Dedifferentiated amniotic fluid mesenchymal stem cell (primary cell): ENCODE measurements around the gene AQP12B.

Experiments
- DNase-seq: peaks from one replicate; pipeline ENCODE4 v3.0.0-alpha.2; 2016; ENCODE audit errors: extremely low spot score

The AQP12B gene

DNA sequence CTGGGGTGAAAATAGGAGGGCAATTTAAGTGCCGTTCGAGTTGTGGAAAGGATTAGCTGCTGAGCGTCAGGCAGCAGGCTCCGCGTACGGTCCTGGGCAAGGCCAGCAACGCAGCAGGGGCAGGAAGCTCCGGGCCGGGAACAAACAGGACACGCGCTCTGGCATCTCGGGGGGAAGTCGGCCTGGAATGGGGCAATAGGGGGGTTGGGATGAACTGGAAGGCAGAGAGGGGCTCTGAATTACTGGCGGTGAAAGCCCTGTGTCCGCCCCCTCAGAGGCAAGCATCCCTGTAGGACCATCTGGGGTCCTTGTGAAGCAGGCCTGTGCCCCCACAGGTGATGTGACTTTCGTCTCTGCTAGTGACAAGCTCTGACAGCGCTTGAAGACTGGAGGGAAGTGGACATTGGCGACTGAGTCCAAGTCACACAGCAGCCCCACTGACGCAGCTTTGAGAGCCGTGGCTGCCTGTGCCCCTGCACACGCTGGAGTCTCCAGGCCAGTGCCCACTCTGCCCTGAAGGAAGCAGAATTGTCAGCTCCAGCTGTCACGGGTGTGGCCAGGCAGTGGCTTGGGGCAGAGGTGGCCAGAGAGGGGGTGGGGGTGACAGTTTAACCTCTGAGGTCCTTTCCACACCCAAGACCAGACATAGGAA lies 35.1 kb downstream of the AQP12B start:
- DNase-seq = no peak

DNA sequence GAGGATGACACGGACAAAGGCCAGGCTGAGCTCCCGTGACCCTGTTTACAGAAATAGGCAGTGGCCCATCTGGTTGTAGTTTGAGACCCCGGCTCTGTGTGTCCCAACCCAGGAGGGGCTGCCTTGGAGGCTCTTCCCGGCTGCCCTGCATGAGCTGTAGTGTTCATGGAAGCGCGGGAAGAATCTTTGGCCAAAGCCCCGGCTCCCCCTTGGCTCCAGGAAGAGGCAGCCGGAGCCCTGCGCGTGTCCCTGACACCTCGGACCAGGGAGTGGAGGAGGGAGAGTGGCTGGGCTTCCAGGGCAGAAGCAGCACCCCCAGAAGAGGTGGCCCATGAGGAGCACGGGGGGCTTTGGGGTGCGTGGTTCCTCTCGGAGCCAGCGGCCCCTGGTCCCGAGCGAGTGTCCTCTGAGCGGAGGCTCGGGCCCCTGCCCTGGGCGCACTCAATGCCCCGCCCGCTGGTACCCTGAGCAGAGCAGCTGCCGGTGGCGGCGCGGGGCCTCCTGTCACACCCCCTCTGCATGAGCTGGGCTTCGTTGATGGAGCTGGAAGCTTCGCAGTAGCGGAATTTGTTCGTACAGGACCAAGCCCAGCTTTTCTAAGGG lies 35.7 kb downstream of the AQP12B start:
- DNase-seq = no peak

DNA sequence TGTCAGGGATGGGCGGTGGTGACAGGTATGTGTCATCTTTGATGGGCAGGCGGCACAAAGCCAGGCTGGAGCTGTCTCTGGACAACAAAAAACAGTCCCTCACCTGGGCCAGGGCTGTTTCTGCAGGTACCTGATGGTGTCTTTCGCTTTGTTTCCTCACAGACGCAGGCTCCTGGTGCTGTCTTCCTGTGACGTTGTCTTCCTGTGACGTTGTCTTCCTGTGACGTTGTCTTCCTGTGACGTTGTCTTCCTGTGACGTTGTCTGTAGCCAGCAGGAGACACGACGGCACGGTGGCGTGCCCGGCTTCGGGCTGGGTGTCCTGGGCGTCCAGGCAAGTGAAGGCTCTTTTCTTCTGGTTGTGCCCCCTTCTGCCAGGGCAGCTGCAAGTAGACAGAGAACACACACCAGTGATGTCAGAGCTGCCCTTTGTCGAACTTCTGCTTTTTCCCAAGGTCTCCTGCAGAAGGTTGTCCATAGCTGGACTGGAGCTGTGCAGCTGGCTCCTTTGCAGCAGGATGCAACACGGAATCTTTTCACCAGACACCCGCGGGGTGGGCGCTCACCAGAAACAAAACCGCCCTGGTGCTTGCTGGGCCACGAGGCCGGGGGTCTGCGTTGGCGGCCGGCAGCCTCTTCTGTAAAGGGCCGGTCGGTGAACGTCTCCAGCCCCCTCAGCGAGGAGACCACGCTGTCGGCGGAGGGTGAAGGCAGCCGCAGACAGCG lies 36.3 kb downstream of the AQP12B start:
- no peak for DNase-seq

DNA sequence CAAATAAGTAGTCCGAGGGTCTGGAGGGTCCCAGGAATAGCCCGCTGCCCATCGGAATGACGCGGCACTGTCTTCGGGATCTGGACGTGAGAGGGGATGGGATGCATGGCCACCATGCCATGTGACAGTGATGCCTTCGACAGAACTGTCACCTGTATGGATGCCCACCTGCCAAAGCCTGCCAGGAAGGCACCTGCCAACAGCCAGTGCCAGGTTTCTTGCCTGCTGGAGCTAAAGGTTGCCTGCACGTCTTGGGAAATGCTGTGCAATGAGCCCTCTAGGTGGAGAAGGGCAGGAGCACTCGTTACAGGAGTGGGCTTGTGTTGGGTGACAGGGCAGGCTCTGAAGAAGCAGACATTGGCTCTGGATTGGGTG lies 36.9 kb downstream of the AQP12B start:
- DNase-seq = no peak

DNA sequence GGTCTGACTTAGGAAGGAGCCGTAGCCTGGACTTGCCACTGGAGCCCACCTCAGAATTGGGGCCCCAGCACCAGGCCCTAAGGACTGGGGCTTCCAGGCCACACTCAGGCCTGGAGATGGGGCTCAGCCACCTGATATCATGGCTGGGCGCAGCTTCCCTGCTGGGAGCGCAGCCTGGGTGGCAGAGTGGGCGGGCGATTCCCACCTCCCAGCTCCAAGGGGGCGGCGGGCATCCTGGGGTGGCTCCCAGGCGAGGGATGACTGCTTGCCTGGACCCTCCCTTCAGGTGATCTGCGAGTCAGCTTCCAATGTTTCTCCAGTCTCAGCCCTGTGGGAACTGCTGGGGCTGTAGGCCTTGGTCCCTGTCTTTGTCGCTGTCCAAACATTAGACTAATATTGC lies 37.3 kb downstream of the AQP12B start:
- DNase-seq = no peak

DNA sequence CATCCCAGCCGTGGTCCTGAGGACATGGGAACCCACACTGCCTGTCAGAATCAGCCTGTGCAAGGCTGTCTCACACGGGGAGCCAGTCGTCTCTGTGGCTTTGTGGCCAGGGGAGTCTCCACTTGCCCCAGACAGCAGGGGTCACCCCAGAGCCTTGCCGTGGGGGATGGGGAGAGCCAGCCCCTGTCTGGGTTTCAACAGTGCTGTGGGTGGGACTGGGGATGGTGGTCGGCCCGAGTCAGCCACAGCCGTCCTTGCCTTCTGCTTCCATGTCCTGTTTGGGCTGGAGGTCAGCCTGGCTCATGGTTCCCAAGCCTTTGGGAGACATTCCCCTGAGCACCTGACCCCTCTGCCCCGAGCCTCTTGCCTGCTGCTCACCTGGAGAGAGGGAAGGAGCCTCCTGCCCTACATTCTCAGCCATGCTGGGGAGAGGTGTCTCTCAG lies 37.8 kb downstream of the AQP12B start:
- DNase-seq = no peak

DNA sequence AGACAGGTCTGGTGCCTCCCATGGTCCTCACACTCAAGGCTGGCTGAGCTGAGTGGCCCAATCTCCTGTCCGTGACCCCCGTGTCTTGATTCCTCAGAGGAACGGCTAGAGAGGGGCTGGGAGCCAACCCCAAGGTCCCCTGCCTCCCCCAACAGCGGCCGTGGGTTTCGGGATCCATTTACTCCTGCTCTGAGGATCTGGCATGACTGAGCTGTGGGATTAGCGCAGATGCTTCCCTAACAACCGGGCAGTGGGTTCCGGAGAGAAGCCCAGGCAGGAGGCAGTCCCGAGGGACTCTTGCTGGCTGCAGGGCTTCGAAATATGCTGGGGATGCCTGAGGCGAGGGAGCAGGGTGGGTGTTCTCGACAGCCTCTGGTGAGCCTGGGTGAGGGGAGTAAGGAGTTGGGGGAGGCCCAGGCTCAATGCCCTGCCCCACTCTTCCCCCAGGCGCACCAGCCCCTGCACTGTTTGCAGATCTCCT lies 38.5 kb downstream of the AQP12B start:
- DNase-seq = no peak

DNA sequence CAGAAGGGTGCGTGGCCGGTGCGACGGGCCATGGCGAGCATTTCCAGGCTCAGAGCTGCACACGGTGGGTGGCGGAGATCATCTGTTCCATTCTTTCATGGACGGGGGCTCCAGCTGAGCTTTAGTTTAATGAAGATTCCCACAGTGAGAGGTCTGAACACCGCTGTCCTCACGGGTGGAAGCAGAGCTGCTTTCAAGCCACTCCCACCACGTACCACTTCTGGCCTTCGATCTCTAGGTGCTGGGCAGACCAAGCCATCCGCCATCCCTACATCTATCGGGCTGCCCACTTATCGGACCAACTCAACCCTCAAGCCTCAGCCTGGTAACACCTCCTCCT lies 38.9 kb downstream of the AQP12B start:
- DNase-seq = no peak

DNA sequence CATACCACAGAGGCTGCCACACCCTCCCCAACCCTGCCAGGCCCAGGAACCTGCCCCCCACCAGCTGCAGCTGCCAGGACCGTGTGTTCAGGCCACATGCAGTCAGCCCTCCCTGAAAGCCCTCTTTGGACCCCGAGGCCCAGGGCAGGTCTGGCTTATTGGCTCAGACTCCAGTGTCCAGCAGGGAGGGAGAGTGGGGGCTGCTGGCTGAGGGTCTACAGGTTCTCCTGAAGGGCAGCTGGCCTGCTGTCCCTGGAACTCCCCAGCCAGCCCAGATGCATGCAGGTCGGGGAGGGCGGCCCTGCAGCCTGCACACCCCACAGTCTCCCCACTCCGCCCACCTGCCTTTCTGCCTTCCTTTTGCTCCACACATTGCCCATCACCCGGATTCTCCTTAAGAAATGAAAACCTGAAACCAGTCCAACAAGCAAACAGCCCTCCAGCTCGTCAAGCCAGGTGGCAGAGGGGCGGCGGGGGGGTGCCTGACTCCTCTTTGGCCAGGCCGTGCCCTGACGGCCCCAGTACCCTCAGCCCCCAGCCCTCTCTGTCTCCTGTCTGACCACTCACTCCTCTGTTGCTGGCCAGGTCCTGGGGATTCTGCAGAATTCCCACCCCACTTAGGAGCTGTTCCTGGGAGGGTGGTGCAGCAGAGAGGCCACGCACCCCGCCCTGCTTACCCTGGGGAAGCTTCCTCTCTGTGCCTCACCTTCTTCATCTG lies 39.4 kb downstream of the AQP12B start:
- no peak for DNase-seq

DNA sequence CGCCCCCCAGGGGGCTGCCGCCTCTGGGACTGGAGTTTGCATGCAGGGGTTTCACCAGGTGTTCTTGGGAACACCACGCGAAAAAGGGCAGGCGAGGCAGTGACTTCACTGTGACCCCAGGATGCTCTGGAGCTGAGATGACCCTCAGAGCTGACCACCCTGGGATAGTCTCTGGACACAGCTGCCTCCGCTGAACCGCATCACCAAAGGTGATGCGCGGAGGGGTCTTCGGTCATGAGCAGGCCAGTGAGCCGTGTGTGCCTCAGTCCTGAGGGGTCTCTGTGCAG lies 39.9 kb downstream of the AQP12B start:
- no peak for DNase-seq

DNA sequence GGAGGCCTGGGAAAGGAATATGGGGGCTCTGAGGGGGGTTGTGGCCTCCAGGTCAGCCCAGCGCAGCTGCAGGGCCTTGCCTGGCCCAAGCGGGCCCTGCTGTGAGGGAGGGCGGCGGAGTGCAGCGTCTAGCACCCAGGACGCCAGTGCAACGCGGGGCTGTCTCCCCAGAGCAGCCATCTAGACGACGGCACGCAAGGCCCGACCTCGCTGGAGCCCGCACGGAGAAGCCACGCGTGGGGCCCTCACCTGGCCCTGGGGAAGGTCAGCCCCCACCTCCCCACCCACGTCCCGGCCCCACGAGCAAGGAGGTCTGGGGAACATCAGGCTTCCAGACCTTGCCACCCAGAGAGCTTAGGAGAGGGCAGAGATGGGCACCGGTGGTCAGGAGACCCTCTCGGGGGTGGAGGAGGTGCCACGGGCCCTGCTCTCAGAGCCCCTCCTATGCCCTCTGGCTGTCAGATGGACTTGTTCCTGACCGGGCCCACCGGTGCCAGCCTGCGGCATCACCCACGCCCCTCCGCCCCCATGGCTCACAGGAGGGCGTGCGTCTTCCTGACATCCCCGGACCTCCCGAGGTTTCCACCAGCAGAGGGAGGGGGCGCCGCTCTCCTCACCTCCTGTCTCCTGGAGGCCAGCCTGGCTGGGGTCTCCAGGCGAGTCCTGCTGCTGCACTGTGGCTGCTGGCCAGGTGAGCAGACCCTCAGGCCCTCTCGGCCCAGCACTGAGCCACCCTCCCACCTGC lies 40.5 kb downstream of the AQP12B start:
- DNase-seq = no peak

DNA sequence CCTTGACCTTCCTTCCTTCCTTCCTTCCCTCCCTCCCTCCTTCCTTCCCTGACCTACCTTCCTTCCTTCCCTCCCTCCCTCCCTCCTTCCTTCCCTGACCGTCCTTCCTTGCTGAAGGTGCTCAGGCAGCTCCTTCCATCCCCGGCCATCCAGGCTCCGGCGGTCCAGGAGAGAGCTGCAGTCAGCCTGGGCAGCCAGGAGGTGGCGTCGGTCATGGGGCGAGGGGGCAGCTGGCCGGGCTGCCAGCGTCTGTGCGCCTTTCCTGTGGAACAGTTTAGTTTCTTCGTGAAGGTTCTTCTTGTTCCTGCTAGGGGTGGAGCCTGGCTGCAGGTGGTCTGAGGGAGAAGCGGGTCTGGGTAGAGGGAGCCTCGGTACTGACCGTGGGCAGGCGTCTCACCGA lies 41.7 kb downstream of the AQP12B start:
- DNase-seq = no peak

DNA sequence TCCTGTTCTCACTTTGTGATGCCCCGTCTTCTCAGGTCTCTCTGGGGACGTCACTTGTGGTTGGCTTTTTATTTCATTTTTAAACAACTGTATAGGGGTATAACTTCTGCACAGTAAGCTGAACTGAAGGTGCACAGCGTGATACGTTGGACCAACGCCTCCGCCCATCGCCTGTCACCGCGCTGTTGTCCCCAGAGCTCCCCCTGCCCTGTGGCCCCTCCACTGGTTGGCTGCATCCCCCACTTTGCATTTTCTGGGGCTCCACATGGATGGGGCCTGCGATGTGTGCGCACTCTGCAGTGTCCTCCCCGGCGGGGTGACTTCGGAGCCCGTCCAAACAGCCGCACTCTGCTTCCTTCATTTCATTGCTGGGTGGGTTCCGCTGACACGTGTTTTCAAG lies 43.1 kb downstream of the AQP12B start:
- DNase-seq = no peak

DNA sequence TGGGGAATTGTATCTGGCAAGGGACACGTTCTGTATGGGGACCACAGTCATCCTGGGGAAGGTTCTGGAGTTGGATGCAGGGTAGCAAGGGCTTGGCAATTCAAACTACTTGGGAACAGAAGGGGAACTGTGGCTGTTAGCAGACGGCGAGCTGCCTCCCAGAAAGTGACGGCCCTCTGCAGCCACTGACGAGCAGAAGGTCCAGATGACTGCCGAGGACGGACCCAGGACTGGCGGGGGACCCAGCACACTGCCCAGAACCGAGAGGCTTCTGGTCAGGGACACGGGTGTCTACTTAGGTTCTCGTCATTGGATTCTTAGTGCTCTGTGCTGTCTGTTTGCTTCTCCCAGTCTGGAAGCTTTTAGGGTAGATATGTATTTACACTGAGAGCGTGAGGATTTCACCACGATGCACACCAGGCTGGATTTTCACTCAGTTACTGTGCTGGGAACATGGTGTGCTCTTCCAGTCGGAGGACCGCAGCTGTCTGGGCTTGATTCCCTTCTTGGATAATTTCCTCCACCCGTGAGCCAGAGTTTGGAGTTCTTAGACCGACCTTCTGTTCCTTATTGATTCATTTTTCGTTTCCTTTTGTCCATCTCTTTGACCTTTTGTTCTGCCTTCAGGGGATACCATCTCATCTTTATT lies 44.0 kb downstream of the AQP12B start:
- DNase-seq = no peak

DNA sequence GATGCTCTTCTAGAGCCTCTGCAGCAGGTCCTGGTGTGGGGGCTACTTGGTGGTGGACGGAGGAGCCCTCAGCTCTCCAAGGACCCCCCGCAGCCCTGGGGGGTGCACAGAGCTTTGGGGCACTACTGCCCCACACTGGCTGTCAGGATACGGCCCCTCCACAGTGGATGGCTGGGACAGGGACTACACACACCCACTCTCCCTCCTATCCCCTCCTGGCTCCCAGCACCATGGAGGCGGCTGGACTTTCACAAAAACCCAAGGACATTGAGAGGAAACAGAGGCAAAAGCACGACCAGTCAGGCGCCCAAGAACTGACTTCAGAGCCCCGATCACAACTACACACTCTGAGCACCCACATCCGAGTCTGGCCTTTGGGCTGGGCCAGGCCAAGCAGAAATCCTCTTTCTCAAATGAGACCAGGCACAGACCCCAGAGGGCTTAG lies 44.8 kb downstream of the AQP12B start:
- DNase-seq = no peak

DNA sequence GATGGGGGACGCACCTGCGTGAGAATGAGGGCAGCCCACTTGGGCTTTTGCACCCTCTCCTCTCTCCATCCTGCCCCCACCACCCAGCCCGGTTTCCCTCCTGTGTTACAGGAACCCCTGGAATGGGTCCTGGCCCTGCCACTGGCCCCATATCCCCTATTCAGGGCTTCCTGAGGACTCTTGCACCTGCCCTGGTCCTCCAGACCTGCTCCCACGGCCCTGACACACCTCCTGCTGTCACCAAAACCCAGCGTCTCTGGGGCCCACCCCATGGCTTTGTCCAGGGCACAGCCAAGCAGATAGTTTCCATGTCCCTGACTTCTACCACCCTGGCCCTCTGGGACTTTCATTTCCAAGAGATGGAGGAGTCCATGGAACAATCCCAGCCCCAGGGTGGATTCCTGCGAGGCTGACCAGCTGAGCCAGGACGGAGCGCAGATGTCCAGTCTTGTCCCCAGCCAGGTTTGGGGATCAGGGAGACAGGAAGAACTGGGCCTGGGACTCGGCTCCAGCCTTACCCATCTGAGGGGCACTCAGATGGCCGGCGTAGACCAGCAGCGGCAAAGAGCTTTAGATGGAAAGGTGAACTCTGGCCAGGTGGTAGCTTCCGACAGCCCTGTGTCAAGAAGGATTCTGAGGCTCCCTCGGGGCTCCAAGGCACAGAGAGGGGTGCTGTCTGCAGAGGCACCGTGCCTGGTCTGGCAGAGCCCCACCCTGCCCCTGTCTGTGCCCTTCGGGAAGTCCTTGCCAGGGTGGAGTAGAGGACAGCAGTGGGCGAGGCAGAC lies 45.4 kb downstream of the AQP12B start:
- no peak for DNase-seq

DNA sequence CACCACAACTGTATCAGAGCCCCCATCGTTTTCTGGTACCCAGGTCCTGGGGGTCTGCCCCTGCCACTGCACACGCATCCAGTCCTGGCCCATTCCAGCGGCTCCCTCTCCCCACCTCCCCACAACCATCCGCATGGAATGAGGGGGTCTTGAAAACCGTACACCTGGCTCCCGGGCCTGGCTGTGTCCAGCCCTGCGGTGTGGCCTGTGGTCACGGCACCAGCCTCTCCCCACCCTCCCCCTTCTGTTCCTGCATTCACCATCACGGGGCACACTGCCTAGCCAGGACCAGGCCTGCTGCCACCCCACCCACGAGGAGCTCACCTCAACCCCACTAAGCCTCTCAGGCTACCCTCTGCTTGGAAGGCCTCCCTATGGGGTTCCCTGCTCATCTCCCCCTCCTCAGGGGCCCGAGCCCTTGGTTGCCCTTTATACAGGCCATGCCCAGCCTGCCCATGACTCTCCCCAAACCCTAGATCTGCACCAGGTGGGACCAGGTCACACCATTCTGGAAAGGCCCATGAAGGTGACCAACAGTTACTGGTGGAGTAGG lies 46.0 kb downstream of the AQP12B start:
- no peak for DNase-seq

DNA sequence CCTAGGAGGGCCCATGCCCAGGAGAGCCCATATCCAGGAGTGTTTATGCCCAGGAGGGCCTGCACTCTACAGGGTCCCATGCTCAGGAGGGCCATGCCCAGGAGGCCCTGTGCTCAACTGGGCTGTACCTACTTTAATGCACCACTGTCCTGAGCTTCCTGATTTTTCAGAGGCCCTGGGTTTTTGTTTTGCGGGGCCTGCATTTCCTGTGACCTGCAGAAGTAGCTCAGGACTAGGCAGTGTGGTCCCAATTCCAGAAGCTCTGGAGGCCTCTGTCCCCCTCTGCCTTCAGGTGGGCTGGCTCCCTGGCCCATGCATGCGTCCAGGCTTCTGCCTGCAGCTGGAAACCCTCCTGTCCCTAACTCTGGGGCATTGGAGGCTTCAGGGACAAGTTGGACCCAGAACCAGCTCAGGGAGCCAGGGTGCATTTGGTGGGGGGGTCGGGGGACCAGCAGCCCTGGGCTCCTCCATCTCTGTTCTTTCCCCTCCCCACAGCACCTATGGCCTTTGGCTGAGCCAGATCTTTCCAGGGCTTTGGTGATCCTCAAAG lies 46.6 kb downstream of the AQP12B start:
- DNase-seq = no peak

DNA sequence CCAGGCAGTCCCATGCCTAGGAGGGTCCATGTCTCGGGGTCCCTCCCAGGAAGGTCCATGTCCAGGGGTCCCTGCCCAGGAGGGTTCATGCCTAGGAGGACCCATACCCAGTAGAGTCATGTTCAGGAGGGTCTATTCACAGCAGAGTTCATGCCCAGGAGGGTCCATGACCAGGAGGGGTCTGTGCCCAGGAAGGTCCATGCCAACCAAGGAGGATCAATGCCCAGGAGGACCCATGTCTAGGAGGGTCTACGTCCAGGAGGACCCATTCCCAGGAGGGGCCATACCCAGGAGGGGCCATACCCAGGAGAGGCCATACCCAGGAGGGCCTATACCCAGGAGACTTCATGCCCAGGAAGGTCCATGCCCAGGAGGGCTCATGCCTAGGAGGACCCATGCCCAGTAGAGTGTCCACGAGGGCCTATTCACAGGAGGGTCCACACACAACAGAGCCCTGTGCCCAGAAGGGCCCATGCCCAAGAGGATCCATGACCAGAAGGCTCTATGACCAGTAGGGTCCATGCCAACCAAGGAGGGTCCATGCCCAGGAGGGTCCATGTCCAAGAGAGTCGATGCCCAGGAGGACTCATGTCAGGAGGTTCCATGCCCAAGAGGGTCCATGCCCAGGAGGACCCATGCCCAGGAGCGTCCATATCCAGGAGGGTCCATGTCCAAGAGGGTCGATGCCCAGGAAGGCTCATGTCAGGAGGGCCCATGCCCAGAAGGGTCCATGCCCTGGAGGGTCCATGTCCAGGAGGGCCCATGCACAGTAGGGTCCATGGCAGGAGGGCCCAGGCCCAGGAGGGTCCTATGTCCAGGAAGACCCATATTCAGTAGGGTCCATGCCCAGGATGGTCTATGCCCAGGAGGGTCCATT lies 47.3 kb downstream of the AQP12B start:
- no peak for DNase-seq
